Muscle layer of duodenum (tissue), 2 donors: ENCODE data around the gene TMPRSS11A.

Experiments used
- H3K27ac ChIP-seq: one replicate; pipeline ENCODE4 v1.7.0; 2013; ENCODE audit warnings: mild to moderate bottlenecking, low read length
- H3K27me3 ChIP-seq: one replicate; pipeline ENCODE4 v1.7.0; 2013; ENCODE audit warnings: low read depth, mild to moderate bottlenecking, control low read depth, low read length
- H3K36me3 ChIP-seq, 2 donors: one replicate each; pipeline ENCODE4 v1.7.0; 2013; ENCODE audit warnings: low read length in 2 of 2, control low read depth in 1 of 2, mild to moderate bottlenecking in 1 of 2; ENCODE audit not compliant: insufficient read depth in 2 of 2, control insufficient read depth in 1 of 2
- H3K4me1 ChIP-seq, 2 donors: one replicate each; pipeline ENCODE4 v1.7.0; 2013; ENCODE audit warnings: low read length in 2 of 2, mild to moderate bottlenecking in 2 of 2, control low read depth in 1 of 2, moderate library complexity in 1 of 2; ENCODE audit not compliant: insufficient read depth in 2 of 2, control insufficient read depth in 1 of 2
- H3K4me3 ChIP-seq, 2 donors: one replicate each; pipeline ENCODE4 v1.7.0; 2013; ENCODE audit warnings: low read length in 2 of 2, low read depth in 1 of 2, mild to moderate bottlenecking in 1 of 2
- H3K9me3 ChIP-seq, 2 donors: one replicate each; pipeline ENCODE4 v1.7.0; 2013; ENCODE audit warnings: low read length in 2 of 2, control low read depth in 1 of 2, mild to moderate bottlenecking in 1 of 2; ENCODE audit not compliant: control insufficient read depth in 1 of 2
- donor health status: healthy.

Gene TMPRSS11A

GRCh38 chr4:67891645-67892044 is 71.6 kb downstream of the TMPRSS11A start:
- no peak overlapping the region for H3K4me3 ChIP-seq
- H3K36me3 ChIP-seq, result no peaks in the 10 kb centered on the region
- H3K4me1 ChIP-seq, result no peaks in the 10 kb centered on the region
- no peaks in the 10 kb centered on the region for H3K27me3 ChIP-seq
- no peak overlapping the region for H3K27ac ChIP-seq
- H3K9me3 ChIP-seq, result no peaks in the 10 kb centered on the region

GRCh38 chr4:67886281-67886680 is 77.0 kb downstream of the TMPRSS11A start:
- no peak overlapping the region for H3K27ac ChIP-seq
- H3K27me3 ChIP-seq, result no peaks in the 10 kb centered on the region
- H3K9me3 ChIP-seq, result no peaks in the 10 kb centered on the region
- H3K36me3 ChIP-seq, result no peaks in the 10 kb centered on the region
- no peaks in the 10 kb centered on the region for H3K4me1 ChIP-seq
- no peak overlapping the region for H3K4me3 ChIP-seq

DNA sequence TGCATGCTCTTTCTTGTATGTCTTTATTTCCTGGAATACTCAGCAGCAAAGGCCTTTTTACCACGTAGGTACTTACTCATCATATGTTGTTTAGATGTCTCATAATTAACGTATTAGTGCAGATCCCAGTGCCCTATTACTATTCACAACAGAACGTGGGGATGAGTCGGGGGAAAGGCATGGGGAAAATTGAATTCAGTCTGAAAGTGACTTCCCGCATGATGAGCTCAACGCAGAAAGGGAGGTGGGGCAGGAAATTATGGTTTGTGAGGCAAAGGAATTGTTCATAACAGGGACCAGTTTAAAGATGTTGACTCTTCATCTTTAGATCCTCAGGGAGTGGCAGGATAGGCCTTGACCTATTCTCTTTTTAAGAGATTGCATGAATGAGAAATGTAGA is 77.5 kb downstream of the TMPRSS11A start:
- Histone ChIP-seq H3K36me3 (no peaks in the 10 kb centered on the region), H3K4me3 (no peak overlapping the region), H3K4me1 (no peaks in the 10 kb centered on the region), H3K27me3 (no peaks in the 10 kb centered on the region), H3K27ac (no peak overlapping the region), H3K9me3 (no peaks in the 10 kb centered on the region)

GRCh38 chr4:67884701-67885100 is 78.6 kb downstream of the TMPRSS11A start:
- H3K27ac ChIP-seq, result no peak overlapping the region
- H3K4me3 ChIP-seq, result no peak overlapping the region
- no peaks in the 10 kb centered on the region for H3K36me3 ChIP-seq
- H3K27me3 ChIP-seq, result no peaks in the 10 kb centered on the region
- no peaks in the 10 kb centered on the region for H3K4me1 ChIP-seq
- H3K9me3 ChIP-seq, result no peaks in the 10 kb centered on the region

GRCh38 chr4:67883902-67884301 is 79.4 kb downstream of the TMPRSS11A start, which contains the start of gene TMPRSS11D:
Gene TMPRSS11D (minus strand): TSS chr4:67884002. CDS start chr4:67883933, 69 bp downstream.
- Histone ChIP-seq H3K27ac (no peak within 1 kb of the TSS), H3K4me3 (no peak within 1 kb of the TSS), H3K9me3 (no peaks in the 10 kb centered on the region), H3K27me3 (no peaks in the 10 kb centered on the region), H3K4me1 (no peaks in the 10 kb centered on the region), H3K36me3 (no peaks in the 10 kb centered on the region)

DNA sequence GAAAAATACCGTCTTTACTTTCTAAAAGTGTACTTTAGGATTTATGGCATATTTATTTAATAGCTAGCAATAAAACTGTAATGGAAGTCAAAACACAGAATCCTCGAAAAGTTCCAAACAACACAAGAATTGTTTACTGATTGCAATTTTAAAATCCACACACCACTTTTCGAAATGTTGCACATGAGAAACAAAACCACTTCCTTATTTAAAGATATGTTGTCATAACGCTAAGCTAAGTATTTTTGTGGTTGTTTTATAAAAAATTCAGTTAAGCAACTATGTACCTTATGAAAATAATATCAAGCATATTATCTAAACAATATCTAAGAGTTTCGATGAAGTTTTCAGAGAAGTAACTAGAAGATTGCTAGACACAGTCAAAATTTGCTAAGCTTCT is 79.8 kb downstream of the TMPRSS11A start:
- no peaks in the 10 kb centered on the region for H3K36me3 ChIP-seq
- no peak overlapping the region for H3K27ac ChIP-seq
- no peaks in the 10 kb centered on the region for H3K27me3 ChIP-seq
- H3K4me3 ChIP-seq, result no peak overlapping the region
- H3K9me3 ChIP-seq, result no peaks in the 10 kb centered on the region
- H3K4me1 ChIP-seq, result no peaks in the 10 kb centered on the region

DNA sequence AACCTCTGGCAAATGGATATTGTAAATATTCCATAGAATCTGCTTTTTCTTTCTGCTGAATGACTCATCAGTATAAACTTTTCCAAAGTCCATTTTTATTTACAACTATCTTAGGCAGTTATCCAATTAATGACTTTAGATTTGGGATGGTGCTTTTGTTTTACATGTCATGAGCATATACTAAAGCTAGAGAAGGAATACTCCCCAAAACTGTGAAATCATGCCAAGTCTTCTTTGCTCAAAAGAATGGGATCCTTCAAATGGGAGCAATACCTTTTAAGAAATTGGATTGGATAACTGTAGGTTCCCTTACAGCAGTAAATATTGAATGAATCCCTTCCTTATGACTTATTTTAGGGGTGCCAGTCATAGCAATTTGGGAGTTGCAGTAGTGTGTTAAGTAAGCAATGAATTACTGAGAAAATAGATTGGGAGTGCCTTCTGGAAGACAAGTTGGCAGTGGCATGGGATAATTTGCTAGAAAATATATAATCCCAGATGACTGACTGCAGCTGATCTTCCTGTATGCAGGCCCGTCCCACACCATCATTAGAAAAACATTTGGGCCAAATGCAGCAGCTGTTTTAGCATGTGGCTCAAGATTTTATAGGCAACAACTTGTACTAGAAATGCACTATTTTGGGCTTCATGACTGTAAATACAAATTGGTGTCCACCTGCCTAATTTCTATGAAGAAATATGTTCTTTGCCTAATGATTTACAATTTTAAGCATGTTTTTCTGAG is 82.3 kb downstream of the TMPRSS11A start:
- H3K36me3 ChIP-seq, result no peaks in the 10 kb centered on the region
- H3K4me1 ChIP-seq, result no peaks in the 10 kb centered on the region
- H3K27me3 ChIP-seq, result no peaks in the 10 kb centered on the region
- no peak overlapping the region for H3K27ac ChIP-seq
- no peak overlapping the region for H3K4me3 ChIP-seq
- no peaks in the 10 kb centered on the region for H3K9me3 ChIP-seq

- Histone ChIP-seq H3K9me3 (no peaks in the 10 kb centered on the region), H3K36me3 (no peaks in the 10 kb centered on the region), H3K27ac (no peak overlapping the region), H3K4me3 (no peak overlapping the region), H3K27me3 (no peaks in the 10 kb centered on the region), H3K4me1 (no peaks in the 10 kb centered on the region)
Measured at GRCh38 chr4:67879486-67879885, 83.8 kb downstream of the TMPRSS11A start.

DNA sequence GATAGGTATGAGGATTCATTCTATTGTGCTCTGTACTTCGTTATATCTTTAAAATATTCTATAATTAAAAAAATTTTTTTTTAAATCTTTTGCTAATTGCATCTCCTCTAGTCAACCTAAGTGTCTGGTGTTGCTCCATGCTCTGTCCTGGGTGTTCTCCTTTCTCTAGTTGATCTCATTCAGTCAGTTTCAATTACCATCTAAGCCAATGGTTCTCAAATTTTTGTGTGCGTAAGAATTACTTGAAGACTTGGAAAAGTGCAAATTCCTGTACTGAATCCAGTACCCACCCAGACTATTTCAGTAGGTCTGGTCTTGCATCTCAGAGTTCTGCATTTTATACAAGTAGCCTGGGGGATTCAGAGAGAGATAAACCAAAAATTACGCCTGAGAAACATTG is 86.2 kb downstream of the TMPRSS11A start:
- no peaks in the 10 kb centered on the region for H3K4me1 ChIP-seq
- H3K9me3 ChIP-seq, result no peaks in the 10 kb centered on the region
- H3K27me3 ChIP-seq, result no peaks in the 10 kb centered on the region
- no peak overlapping the region for H3K4me3 ChIP-seq
- H3K27ac ChIP-seq, result no peak overlapping the region
- no peaks in the 10 kb centered on the region for H3K36me3 ChIP-seq

- H3K36me3 ChIP-seq, result no peaks in the 10 kb centered on the region
- H3K4me3 ChIP-seq, result no peak overlapping the region
- no peaks in the 10 kb centered on the region for H3K9me3 ChIP-seq
- no peaks in the 10 kb centered on the region for H3K4me1 ChIP-seq
- no peak overlapping the region for H3K27ac ChIP-seq
- H3K27me3 ChIP-seq, result no peaks in the 10 kb centered on the region
Measured at GRCh38 chr4:67874986-67875385, 88.3 kb downstream of the TMPRSS11A start.

DNA sequence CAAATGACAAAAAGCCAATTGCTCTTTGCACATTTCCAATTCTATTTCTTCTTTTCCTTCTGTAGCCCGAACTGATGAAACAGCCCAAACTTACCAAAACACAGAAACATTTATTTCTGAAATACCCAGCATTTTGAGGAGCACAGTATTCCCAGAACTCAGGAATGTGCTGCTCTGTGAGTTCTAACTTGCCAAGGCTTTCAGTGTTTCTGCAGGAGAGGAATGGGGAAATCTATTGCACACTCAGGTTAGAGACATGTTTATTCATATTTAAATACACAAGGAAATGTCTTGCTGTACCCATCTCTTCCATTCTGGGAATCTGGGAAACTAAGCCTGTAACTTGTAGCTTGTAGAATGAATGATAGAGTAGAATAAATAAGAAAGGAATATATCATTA is 90.2 kb downstream of the TMPRSS11A start:
- no peak overlapping the region for H3K27ac ChIP-seq
- no peaks in the 10 kb centered on the region for H3K36me3 ChIP-seq
- no peaks in the 10 kb centered on the region for H3K4me1 ChIP-seq
- no peak overlapping the region for H3K4me3 ChIP-seq
- H3K27me3 ChIP-seq, result no peaks in the 10 kb centered on the region
- H3K9me3 ChIP-seq, result no peaks in the 10 kb centered on the region

DNA sequence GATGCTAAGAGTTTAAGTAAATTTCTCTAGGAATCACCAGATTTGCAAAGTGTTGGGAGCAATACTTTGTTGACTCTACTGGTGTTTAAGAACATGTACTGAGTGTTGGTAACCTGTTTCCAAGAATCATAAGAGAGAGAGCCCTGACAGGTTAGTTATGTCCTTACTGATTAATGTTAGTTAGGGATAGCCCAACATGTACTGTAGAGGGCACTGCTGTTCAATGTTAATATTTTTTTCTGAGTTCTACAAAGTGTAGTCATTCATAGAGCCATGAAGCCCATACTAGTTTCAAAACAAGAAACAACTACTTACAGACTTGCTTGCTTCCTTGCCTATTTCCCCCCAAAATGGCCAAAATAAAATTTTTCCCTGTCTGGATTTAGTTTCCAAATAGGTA is 91.4 kb downstream of the TMPRSS11A start:
- no peaks in the 10 kb centered on the region for H3K36me3 ChIP-seq
- H3K4me3 ChIP-seq, result no peak overlapping the region
- H3K27ac ChIP-seq, result no peak overlapping the region
- H3K4me1 ChIP-seq, result no peaks in the 10 kb centered on the region
- H3K27me3 ChIP-seq, result no peaks in the 10 kb centered on the region
- no peaks in the 10 kb centered on the region for H3K9me3 ChIP-seq
